GM23248 (cell line): ENCODE results near the gene SHQ1.

Source experiments
- EZH2 ChIP-seq: fragments of 200-600 bp; sonication (generic); IDR thresholded peaks from 2 replicates; pipeline ENCODE4 v1.6.1; 2018; ENCODE audit warnings: antibody characterized with exemption, mild to moderate bottlenecking; ENCODE audit not compliant: insufficient read depth, poor library complexity, severe bottlenecking
- EZH2phosphoT487 ChIP-seq: fragments of 200-600 bp; sonication (generic); IDR thresholded peaks from 2 replicates; pipeline ENCODE4 v1.6.1; 2018; ENCODE audit warnings: antibody characterized with exemption, moderate library complexity, mild to moderate bottlenecking, low read depth; ENCODE audit not compliant: insufficient read depth

DNA sequence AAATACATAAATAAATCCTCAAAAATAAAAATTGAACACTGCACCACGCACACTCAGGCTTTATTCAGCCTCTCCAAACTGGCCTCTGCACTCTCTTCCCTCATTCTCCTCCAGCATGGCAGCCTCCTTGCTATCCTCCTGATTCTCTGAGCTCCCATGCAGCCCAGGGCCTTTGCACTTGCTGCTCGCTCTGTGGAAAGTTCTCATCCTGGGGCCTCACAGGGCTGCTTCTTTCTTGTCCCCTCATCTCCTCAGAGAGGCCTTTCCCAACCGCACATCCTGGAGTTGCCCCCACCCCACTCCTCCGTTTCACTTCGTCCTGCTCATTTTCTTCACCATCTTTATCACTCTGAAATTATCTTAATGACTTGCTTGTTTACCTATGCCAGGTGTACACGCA, 123.0 kb downstream of the SHQ1 start:
- TF ChIP-seq EZH2phosphoT487 (no peak), EZH2 (no peak)
